H1 (cell line): Measurements from ENCODE around the gene GNB5. TPM values are rescaled to one million over a fixed set of nuclear protein-coding genes. Genes with fewer than 3 reads are reported as not detected.

Source experiments
- CTCF ChIA-PET: fragments of 300-600 bp; sonication (Branson Sonifier 250); formaldehyde crosslinking; loops from one replicate; lab custom pipeline; 2021; ENCODE audit not compliant: partially characterized antibody; lab: Charles Lee
- POLR2A ChIA-PET: fragments of 300-600 bp; sonication (Branson Sonifier 250); formaldehyde crosslinking; loops from one replicate; lab custom pipeline; 2021; ENCODE audit warnings: inconsistent platforms; ENCODE audit not compliant: partially characterized antibody; lab: Charles Lee
- DNase-seq, 2 experiments: peaks; one replicate each; pipeline versions ENCODE4 v3.0.0 to v3.0.0-alpha.2; 2010 to 2022; ENCODE audit warnings: low spot score in 2 of 2, low read depth in 1 of 2, mixed read lengths in 1 of 2
- FAIRE-seq: peaks from 2 replicates; lab custom pipeline; 2011; peaks lifted over from hg19 to GRCh38; lab: Jason Lieb, UNC
- H2AFZ ChIP-seq: 2 replicates; pipeline ENCODE4 v1.8.1; 2012; ENCODE audit warnings: low read length, inconsistent platforms
- H2AK5ac ChIP-seq: 2 replicates; pipeline ENCODE4 v1.6.1; 2013; ENCODE audit warnings: low read depth, low read length
- H2BK120ac ChIP-seq: replicated peaks from 2 replicates; pipeline ENCODE3; 2013; ENCODE audit warnings: low read depth, low read length, inconsistent platforms
- H2BK12ac ChIP-seq: 2 replicates; pipeline ENCODE4 v1.6.1; 2013; ENCODE audit warnings: low read depth, low read length
- H2BK15ac ChIP-seq: 2 replicates; pipeline ENCODE4 v1.6.1; 2013; ENCODE audit warnings: low read length
- H2BK20ac ChIP-seq: 2 replicates; pipeline ENCODE4 v1.6.1; 2013; ENCODE audit warnings: low read length
- H2BK5ac ChIP-seq: 2 replicates; pipeline ENCODE4 v1.6.1; 2013; ENCODE audit warnings: low read depth, low read length
- H3K14ac ChIP-seq: 2 replicates; pipeline ENCODE4 v1.6.1; 2013; ENCODE audit warnings: inconsistent platforms; ENCODE audit not compliant: insufficient read length
- H3K18ac ChIP-seq: 2 replicates; pipeline ENCODE4 v1.6.1; 2013; ENCODE audit warnings: low read length; ENCODE audit errors: extremely low read depth
- H3K23ac ChIP-seq: 2 replicates; pipeline ENCODE4 v1.6.1; 2013; ENCODE audit warnings: inconsistent platforms; ENCODE audit not compliant: insufficient read length
- H3K23me2 ChIP-seq: 2 replicates; pipeline ENCODE4 v1.6.1; 2013; ENCODE audit warnings: low read depth, low read length
- H3K27ac ChIP-seq: 2 replicates; pipeline ENCODE4 v1.6.1; 2011; ENCODE audit warnings: low read depth, low read length, inconsistent platforms
- H3K27me3 ChIP-seq, 4 experiments: replicated peaks in 1 of 4; 1 replicate in 1 of 4; 2 replicates in 3 of 4; pipeline versions ENCODE4 v1.6.1 to v1.8.1; 2011 to 2013; ENCODE audit warnings: low read length in 3 of 4, mild to moderate bottlenecking in 3 of 4, inconsistent platforms in 2 of 4, mixed read lengths in 2 of 4, moderate library complexity in 1 of 4; ENCODE audit not compliant: control insufficient read depth in 3 of 4, insufficient read depth in 3 of 4; ENCODE audit errors: extremely low read depth in 1 of 4
- H3K36me3 ChIP-seq, 4 experiments: 2 replicates each; pipeline versions ENCODE4 v1.6.1 to v1.8.1; 2011 to 2013; ENCODE audit warnings: mild to moderate bottlenecking in 4 of 4, low read length in 3 of 4, moderate library complexity in 2 of 4, control low read depth in 1 of 4, inconsistent platforms in 1 of 4; ENCODE audit not compliant: insufficient read depth in 4 of 4, control insufficient read depth in 2 of 4
- H3K4ac ChIP-seq: replicated peaks from 2 replicates; pipeline ENCODE3; 2013; ENCODE audit warnings: low read length, low read depth, mixed read lengths, inconsistent platforms; ENCODE audit not compliant: insufficient read length
- H3K4me1 ChIP-seq, 4 experiments: replicated peaks in 1 of 4; 1 replicate in 1 of 4; 2 replicates in 3 of 4; pipeline versions ENCODE4 v1.6.1 to v1.8.1; 2011 to 2013; ENCODE audit warnings: low read length in 3 of 4, inconsistent platforms in 2 of 4, mixed read lengths in 1 of 4; ENCODE audit not compliant: insufficient read depth in 4 of 4, control insufficient read depth in 3 of 4
- H3K4me2 ChIP-seq, 2 experiments: 2 replicates each; pipeline versions ENCODE4 v1.6.1 to v1.8.1; 2011 to 2013; ENCODE audit warnings: low read depth in 2 of 2, low read length in 2 of 2, control low read depth in 1 of 2, inconsistent platforms in 1 of 2, mild to moderate bottlenecking in 1 of 2; ENCODE audit not compliant: insufficient read depth in 1 of 2
- H3K4me3 ChIP-seq, 4 experiments: fragments of 200-600, 300-600 bp in 1 of 4; sonication (generic), shearing (Covaris generic), sonication (Bioruptor Twin) in 1 of 4; 2 replicates each; pipeline versions ENCODE4 v1.5.1 to v1.8.1; 2011 to 2016; ENCODE audit warnings: low read length in 4 of 4, low read depth in 3 of 4, control low read depth in 2 of 4, inconsistent platforms in 2 of 4, mild to moderate bottlenecking in 2 of 4, mixed read lengths in 1 of 4, moderate library complexity in 1 of 4; ENCODE audit not compliant: insufficient read depth in 2 of 4; ENCODE audit errors: extremely low read depth in 1 of 4
- H3K56ac ChIP-seq: replicated peaks from 2 replicates; pipeline ENCODE3; 2013; ENCODE audit warnings: low read depth, mild to moderate bottlenecking, mixed read lengths, low read length, inconsistent platforms; ENCODE audit not compliant: insufficient read length
- H3K79me1 ChIP-seq: 2 replicates; pipeline ENCODE4 v1.6.1; 2013; ENCODE audit warnings: low read depth, low read length, control low read depth
- H3K79me2 ChIP-seq, 2 experiments: 2 replicates each; pipeline versions ENCODE4 v1.6.1 to v1.8.1; 2012 to 2013; ENCODE audit warnings: low read length in 2 of 2, mild to moderate bottlenecking in 2 of 2, inconsistent platforms in 1 of 2; ENCODE audit not compliant: insufficient read depth in 2 of 2, control insufficient read depth in 1 of 2
- H3K9ac ChIP-seq, 4 experiments: replicated peaks in 1 of 4; 1 replicate in 1 of 4; 2 replicates in 3 of 4; pipeline versions ENCODE4 v1.6.1 to v1.8.1; 2011 to 2013; ENCODE audit warnings: low read depth in 3 of 4, low read length in 3 of 4, control low read depth in 2 of 4, mild to moderate bottlenecking in 2 of 4, moderate library complexity in 2 of 4, inconsistent platforms in 1 of 4; ENCODE audit errors: extremely low read depth in 1 of 4
- H3K9me3 ChIP-seq, 2 experiments: 2 replicates each; pipeline versions ENCODE4 v1.6.1 to v1.8.1; 2012 to 2013; ENCODE audit warnings: mild to moderate bottlenecking in 2 of 2, moderate library complexity in 2 of 2, control low read depth in 1 of 2, inconsistent platforms in 1 of 2, low read depth in 1 of 2, low read length in 1 of 2, mixed read lengths in 1 of 2; ENCODE audit not compliant: insufficient read depth in 2 of 2
- H4K20me1 ChIP-seq, 2 experiments: replicated peaks in 1 of 2; 2 replicates each; pipeline versions ENCODE3 to v1.8.1; 2011 to 2013; ENCODE audit warnings: inconsistent platforms in 2 of 2, low read length in 2 of 2, mild to moderate bottlenecking in 1 of 2; ENCODE audit not compliant: insufficient read depth in 2 of 2, control insufficient read depth in 1 of 2
- H4K5ac ChIP-seq: 2 replicates; pipeline ENCODE4 v1.6.1; 2013; ENCODE audit warnings: low read length, low read depth, mixed read lengths, inconsistent platforms; ENCODE audit not compliant: insufficient read length
- H4K8ac ChIP-seq: 2 replicates; pipeline ENCODE4 v1.8.0; 2013; ENCODE audit warnings: mild to moderate bottlenecking, moderate library complexity, low read length, inconsistent platforms; ENCODE audit not compliant: insufficient read depth; ENCODE audit errors: extremely low read depth
- H4K91ac ChIP-seq: replicated peaks from 2 replicates; pipeline ENCODE3; 2013; ENCODE audit warnings: low read length, mixed read lengths, inconsistent platforms; ENCODE audit not compliant: insufficient read length
- CEBPB ChIP-seq: IDR thresholded peaks from 2 replicates; pipeline ENCODE4 v1.6.1; 2012; ENCODE audit warnings: low read depth, low read length
- JUN ChIP-seq: IDR thresholded peaks from 2 replicates; pipeline ENCODE4 v1.6.1; 2011; ENCODE audit warnings: low read depth, mild to moderate bottlenecking, improper control_type of control experiment, low read length
- KDM1A ChIP-seq: fragments of 200-600, 300-600 bp; sonication (generic); IDR thresholded peaks from 2 replicates; pipeline ENCODE4 v1.7.1; 2016; ENCODE audit warnings: mild to moderate bottlenecking, low read length, borderline replicate concordance
- POLR2A ChIP-seq, 2 experiments: IDR thresholded peaks; 1 replicate in 1 of 2; 2 replicates in 1 of 2; pipeline ENCODE4 v1.6.1; 2011; ENCODE audit warnings: low read depth in 2 of 2, low read length in 2 of 2, mild to moderate bottlenecking in 2 of 2; ENCODE audit errors: control extremely low read depth in 1 of 2
- RNF2 ChIP-seq: fragments of 200-900, 300-1000 bp; sonication (generic); IDR thresholded peaks from 2 replicates; pipeline ENCODE4 v1.7.1; 2016; ENCODE audit warnings: borderline replicate concordance, low read depth, mild to moderate bottlenecking, antibody characterized with exemption, low read length; ENCODE audit not compliant: poor library complexity, severe bottlenecking; ENCODE audit errors: missing control alignments
- WGBS, 2 experiments: shearing (Covaris generic) in 1 of 2; methylation state at CpG; one replicate each; pipeline versions ENCODE4 v1.1.6 to v1.1.7; 2013 to 2015; ENCODE audit warnings: low lambda C conversion rate in 2 of 2, mixed read lengths in 2 of 2, inconsistent platforms in 1 of 2, low coverage in 1 of 2, missing lambda C conversion rate in 1 of 2; ENCODE audit not compliant: insufficient replicate concordance in 2 of 2, insufficient coverage in 1 of 2, insufficient read length in 1 of 2; ENCODE audit errors: extremely low coverage in 1 of 2, missing lambda C conversion rate in 1 of 2; 5-methylcytosine and 5-hydroxymethylcytosine counted together
- polyA plus RNA-seq, 7 experiments: library from polyadenylated mRNA; depleted of rRNA in 3 of 7; stranded (reverse) in 5 of 7; unstranded in 2 of 7; fragments of >200 nt in 5 of 7; fragments of 200-250 nt in 2 of 7; gene quantifications; 1 replicate in 5 of 7; 2 replicates in 1 of 7; 4 replicates in 1 of 7; pipeline versions ENCODE4 v1.2.1 to v1.2.3, GENCODE V29; 2011 to 2013; ENCODE audit warnings: missing spikeins in 2 of 7, mixed read lengths in 2 of 7
- total RNA-seq: library from RNA; stranded (reverse); fragmentation: NEBNext Ultra II Directional; extraction: Animal tissue kit (Norgen Biotek cat#: 25700); gene quantifications from 2 replicates; pipeline ENCODE4 v1.2.1, GENCODE V29; 2021

The GNB5 gene
- total and polyA plus RNA-seq, 2 of the 8 experiments (the other 6 are each of a cell fraction or from before 2014, with no cell fraction given), result 21.7 to 42.5 TPM

GRCh38 chr15:52102463-52102862, 88.7 kb downstream of the GNB5 start:
- POLR2A ChIA-PET, result no interaction called here
- TF ChIP-seq CEBPB (peak; percentile 22; the same call in 1 of the 2 replicates), KDM1A (no peak), POLR2A (IDR thresholded peaks at IDR 0.05; ENCODE audit: control extremely low read depth in 1 of 2, low read depth in 2 of 2, low read length in 2 of 2) (no peak), RNF2 (no peak), JUN (no peak)
- TF ChIP-seq, all 59 proteins: peak for 1

More at GRCh38 chr15:52102463-52102862, 88.7 kb downstream of the GNB5 start:
- Histone ChIP-seq H4K5ac (no peak overlapping the region), H2BK15ac (no peak overlapping the region), H3K36me3 (no peaks in the 10 kb centered on the region), H2BK12ac (no peak overlapping the region), H3K9me3 (no peaks in the 10 kb centered on the region), H2BK5ac (no peak overlapping the region), H3K79me1 (no peaks in the 10 kb centered on the region), H2AFZ (no peak overlapping the region), H3K14ac (no peak overlapping the region), H4K8ac (no peak overlapping the region), H3K79me2 (no peaks in the 10 kb centered on the region), H2AK5ac (no peak overlapping the region), H2BK20ac (no peak overlapping the region), H4K91ac (no peak overlapping the region), H2BK120ac (no peak overlapping the region), H4K20me1 (no peaks in the 10 kb centered on the region), H3K23ac (no peak overlapping the region), H3K18ac (no peak overlapping the region), H3K4me2 (no peak overlapping the region), H3K4ac (no peak overlapping the region), H3K4me1 (no peaks in the 10 kb centered on the region), H3K27me3 (no peaks in the 10 kb centered on the region), H3K4me3 (no peak overlapping the region), H3K9ac (no peak overlapping the region), H3K23me2 (no peaks in the 10 kb centered on the region; the same call in 1 of the 2 replicates), H3K56ac (no peak overlapping the region), H3K27ac (no peak overlapping the region)
- FAIRE-seq, result no peak
- DNase-seq, result no peak
- CTCF ChIA-PET, result no interaction called here
- 86% methylated on average over 2 of the region's 2 CpGs; no CpG with 5 or more reads in 1 of the 2 experiments for WGBS, 2 experiments
